ENCODE measurements around the gene LRRC10B.
A peak's percentile ranks its signal among the peaks of the same experiment; 100 is the strongest.

Gene LRRC10B

GRCh38 chr11:61497473-61497872 is 11.1 kb upstream of the LRRC10B start:
- Histone ChIP-seq H3K4me2 (ENCODE audit: low read length) (no peak overlapping the region), H3K4me3 (ENCODE audit: low read depth, low read length, poor library complexity, severe bottlenecking) (no peak overlapping the region), H3K4me1 (ENCODE audit: insufficient read depth, low read length, severe bottlenecking) (peaks cover 7% of the 10 kb centered on the region), H3F3A (ENCODE audit: insufficient read depth, low read length) (no peaks in the 10 kb centered on the region), H4K20me1 (ENCODE audit: insufficient read depth, low read length) (no peaks in the 10 kb centered on the region), H3K9me2 (ENCODE audit: low read depth, low read length) (no peaks in the 10 kb centered on the region), H3K79me2 (ENCODE audit: insufficient read depth, low read length) (no peaks in the 10 kb centered on the region), H3K36me3 (ENCODE audit: insufficient read depth, low read length) (no peaks in the 10 kb centered on the region), H3K27me3 (ENCODE audit: insufficient read depth, low read length) (no peaks in the 10 kb centered on the region), H2AFZ (ENCODE audit: low read length) (no peak overlapping the region), H3K9me3 (ENCODE audit: low read length) (no peaks in the 10 kb centered on the region), H3K9ac (ENCODE audit: low read length) (no peak overlapping the region), H3K27ac (ENCODE audit: low read depth, low read length, poor library complexity, severe bottlenecking) (no peak overlapping the region)
- no peak for TF ChIP-seq CTCF (IDR thresholded peaks at IDR 0.05; ENCODE audit: low read length)
- no peak for TF ChIP-seq EZH2 (IDR thresholded peaks at IDR 0.05; ENCODE audit: borderline replicate concordance, low read length)

GRCh38 chr11:61497876-61498275 is 10.7 kb upstream of the LRRC10B start:
- Histone ChIP-seq H3K9me2 (ENCODE audit: low read depth, low read length) (no peaks in the 10 kb centered on the region), H3K79me2 (ENCODE audit: insufficient read depth, low read length) (no peaks in the 10 kb centered on the region), H3K4me2 (ENCODE audit: low read length) (no peak overlapping the region), H3K4me1 (ENCODE audit: insufficient read depth, low read length, severe bottlenecking) (peaks cover 7% of the 10 kb centered on the region), H3K27me3 (ENCODE audit: insufficient read depth, low read length) (no peaks in the 10 kb centered on the region), H3F3A (ENCODE audit: insufficient read depth, low read length) (no peaks in the 10 kb centered on the region), H4K20me1 (ENCODE audit: insufficient read depth, low read length) (no peaks in the 10 kb centered on the region), H3K36me3 (ENCODE audit: insufficient read depth, low read length) (no peaks in the 10 kb centered on the region), H2AFZ (ENCODE audit: low read length) (no peak overlapping the region), H3K9me3 (ENCODE audit: low read length) (no peaks in the 10 kb centered on the region), H3K4me3 (ENCODE audit: low read depth, low read length, poor library complexity, severe bottlenecking) (no peak overlapping the region), H3K27ac (ENCODE audit: low read depth, low read length, poor library complexity, severe bottlenecking) (no peak overlapping the region), H3K9ac (ENCODE audit: low read length) (no peak overlapping the region)
- no peak for TF ChIP-seq EZH2 (IDR thresholded peaks at IDR 0.05; ENCODE audit: borderline replicate concordance, low read length)
- no peak for TF ChIP-seq CTCF (IDR thresholded peaks at IDR 0.05; ENCODE audit: low read length)

- H3K4me2 ChIP-seq (ENCODE audit: low read length): 0 out of 2 replicates have a peak overlapping the region, but pooled peaks have one; percentile 11
- H3K9ac ChIP-seq (ENCODE audit: low read length): no peak overlapping the region
- peak overlapping the region; percentile 12; the same call in 1 of the 2 replicates for H2AFZ ChIP-seq (ENCODE audit: low read length)
These were observed 9.7 kb upstream of the LRRC10B start for GRCh38 chr11:61498767-61499341.

More at GRCh38 chr11:61498767-61499341, 9.7 kb upstream of the LRRC10B start:
- Histone ChIP-seq H3K4me3 (ENCODE audit: low read depth, low read length, poor library complexity, severe bottlenecking) (no peak overlapping the region), H3F3A (ENCODE audit: insufficient read depth, low read length) (no peaks in the 10 kb centered on the region), H3K9me3 (ENCODE audit: low read length) (no peaks in the 10 kb centered on the region), H3K4me1 (ENCODE audit: insufficient read depth, low read length, severe bottlenecking) (peaks cover 7% of the 10 kb centered on the region), H3K27me3 (ENCODE audit: insufficient read depth, low read length) (no peaks in the 10 kb centered on the region), H3K36me3 (ENCODE audit: insufficient read depth, low read length) (no peaks in the 10 kb centered on the region), H3K9me2 (ENCODE audit: low read depth, low read length) (no peaks in the 10 kb centered on the region), H4K20me1 (ENCODE audit: insufficient read depth, low read length) (no peaks in the 10 kb centered on the region), H3K27ac (ENCODE audit: low read depth, low read length, poor library complexity, severe bottlenecking) (no peak overlapping the region), H3K79me2 (ENCODE audit: insufficient read depth, low read length) (no peaks in the 10 kb centered on the region)
- TF ChIP-seq EZH2 (IDR thresholded peaks at IDR 0.05; ENCODE audit: borderline replicate concordance, low read length): no peak
- TF ChIP-seq CTCF (IDR thresholded peaks at IDR 0.05; ENCODE audit: low read length): no peak
